Measurements from ENCODE around the gene COA8.

COA8 gene

GRCh38 chr14:103550451-103551337 lies 12.1 kb upstream of the COA8 start:
- DNase-seq = no peak

- DNase-seq = no peak
These were observed 11.4 kb upstream of the COA8 start for GRCh38 chr14:103551338-103551762.

GRCh38 chr14:103552011-103552845 lies 10.5 kb upstream of the COA8 start:
- DNase-seq = no peak

- DNase-seq = no peak
These were observed 9.9 kb upstream of the COA8 start for GRCh38 chr14:103552846-103553210.

GRCh38 chr14:103555559-103556337 lies 7.0 kb upstream of the COA8 start:
- no peak for DNase-seq

- no peak for DNase-seq
These were observed 5.6 kb upstream of the COA8 start for GRCh38 chr14:103556946-103557758.

- DNase-seq = no peak
These were observed 4.5 kb upstream of the COA8 start for GRCh38 chr14:103558071-103558882.

- no peak for DNase-seq
These were observed 3.0 kb upstream of the COA8 start for GRCh38 chr14:103559766-103560165.

GRCh38 chr14:103560691-103561090 lies 2.1 kb upstream of the COA8 start:
- no peak for DNase-seq

- DNase-seq = peak; percentile 23
These were observed 1.2 kb upstream of the COA8 start for GRCh38 chr14:103561381-103562178.

GRCh38 chr14:103562179-103562428 lies 656 bp upstream of the COA8 start:
- DNase-seq = no peak

- no peak for DNase-seq
These were observed 463 bp downstream of the COA8 start for GRCh38 chr14:103563226-103563620.

GRCh38 chr14:103563844-103564505 lies 1.2 kb downstream of the COA8 start:
- DNase-seq = no peak

GRCh38 chr14:103568952-103569351 lies 6.2 kb downstream of the COA8 start:
- no peak for DNase-seq

GRCh38 chr14:103569408-103569807 lies 6.6 kb downstream of the COA8 start:
- DNase-seq = no peak

GRCh38 chr14:103574104-103574503 lies 11.3 kb downstream of the COA8 start:
- no peak for DNase-seq

GRCh38 chr14:103574707-103575285 lies 12.0 kb downstream of the COA8 start:
- no peak for DNase-seq

- no peak for DNase-seq
These were observed 13.7 kb downstream of the COA8 start for GRCh38 chr14:103576371-103577024.

GRCh38 chr14:103578401-103579075 lies 15.8 kb downstream of the COA8 start:
- no peak for DNase-seq

Measured in CD4-positive, alpha-beta T cell treated with Interferon gamma for 1 hour (primary cell).